WTC11 (cell line): Measurements from ENCODE around the gene STK24.

ENCODE experiments used
- ETV6 ChIP-seq: sonication (generic); formaldehyde crosslinking; IDR thresholded peaks from 2 replicates; pipeline ENCODE4 v1.8.1; 2022; ENCODE audit warnings: mild to moderate bottlenecking, missing genetic modification reagents
- NR3C1 ChIP-seq: sonication (generic); formaldehyde crosslinking; conservative IDR thresholded peaks from 2 replicates; pipeline ENCODE4 v1.8.1; 2023; ENCODE audit warnings: low read depth, mild to moderate bottlenecking, missing genetic modification reagents
- SP1 ChIP-seq: sonication (generic); formaldehyde crosslinking; conservative IDR thresholded peaks from 2 replicates; pipeline ENCODE4 v1.8.1; 2022; ENCODE audit warnings: missing genetic modification reagents
- TP53 ChIP-seq: sonication (generic); formaldehyde crosslinking; IDR thresholded peaks from 2 replicates; pipeline ENCODE4 v1.8.1; 2023; ENCODE audit warnings: mild to moderate bottlenecking, missing genetic modification reagents
- ZNF416 ChIP-seq: fragments of 250-450 bp; sonication (Bioruptor Pico); IDR thresholded peaks from 2 replicates; pipeline ENCODE4 v1.9.0; 2021; ENCODE audit warnings: mild to moderate bottlenecking, inconsistent platforms
- TF ChIP-seq, protein P1 (sequence below): fragments of 200-600 bp; IDR thresholded peaks from 2 replicates; pipeline ENCODE4 v1.8.0; 2022; ENCODE audit warnings: antibody characterized with exemption
- TF ChIP-seq, protein P2 (sequence below): sonication (generic); formaldehyde crosslinking; IDR thresholded peaks from 2 replicates; pipeline ENCODE4 v1.8.1; 2023; ENCODE audit warnings: mild to moderate bottlenecking, missing genetic modification reagents, moderate library complexity
- TF ChIP-seq, protein P3 (sequence below): sonication (generic); formaldehyde crosslinking; conservative IDR thresholded peaks from 2 replicates; pipeline ENCODE4 v1.8.1; 2023; ENCODE audit warnings: mild to moderate bottlenecking, low read depth, missing genetic modification reagents, moderate library complexity
- TF ChIP-seq, protein P4 (sequence below): sonication (generic); formaldehyde crosslinking; conservative IDR thresholded peaks from 2 replicates; pipeline ENCODE4 v1.8.1; 2022; ENCODE audit warnings: mild to moderate bottlenecking, missing genetic modification reagents
- TF ChIP-seq, protein P5 (sequence below): sonication (generic); formaldehyde crosslinking; IDR thresholded peaks from 2 replicates; pipeline ENCODE4 v1.8.1; 2022; ENCODE audit warnings: low read depth, missing genetic modification reagents, borderline replicate concordance
- TF ChIP-seq, protein P6 (sequence below): sonication (generic); formaldehyde crosslinking; IDR thresholded peaks from 2 replicates; pipeline ENCODE4 v1.8.0; 2022; ENCODE audit warnings: mild to moderate bottlenecking, missing genetic modification reagents

DNA sequence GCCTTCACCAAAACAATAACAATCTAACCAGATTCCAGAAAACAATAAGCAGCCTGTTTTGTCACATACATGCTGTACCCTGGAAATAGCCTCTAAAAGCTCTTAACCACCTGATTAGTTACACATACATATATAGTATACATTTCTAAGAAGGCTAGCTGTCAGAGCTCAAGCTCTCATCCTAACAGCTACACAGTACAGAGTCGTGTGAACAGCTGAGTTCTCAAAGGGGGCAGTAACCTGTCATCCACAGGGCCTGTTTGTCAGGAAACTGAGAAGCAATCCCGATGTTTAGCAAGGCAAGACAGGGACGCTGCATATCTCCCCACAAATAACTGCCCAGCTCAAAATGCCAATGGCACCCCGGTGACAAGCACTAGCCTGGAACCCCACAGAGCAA, 56.9 kb downstream of the STK24 start:
- TF ChIP-seq, protein P1, sequence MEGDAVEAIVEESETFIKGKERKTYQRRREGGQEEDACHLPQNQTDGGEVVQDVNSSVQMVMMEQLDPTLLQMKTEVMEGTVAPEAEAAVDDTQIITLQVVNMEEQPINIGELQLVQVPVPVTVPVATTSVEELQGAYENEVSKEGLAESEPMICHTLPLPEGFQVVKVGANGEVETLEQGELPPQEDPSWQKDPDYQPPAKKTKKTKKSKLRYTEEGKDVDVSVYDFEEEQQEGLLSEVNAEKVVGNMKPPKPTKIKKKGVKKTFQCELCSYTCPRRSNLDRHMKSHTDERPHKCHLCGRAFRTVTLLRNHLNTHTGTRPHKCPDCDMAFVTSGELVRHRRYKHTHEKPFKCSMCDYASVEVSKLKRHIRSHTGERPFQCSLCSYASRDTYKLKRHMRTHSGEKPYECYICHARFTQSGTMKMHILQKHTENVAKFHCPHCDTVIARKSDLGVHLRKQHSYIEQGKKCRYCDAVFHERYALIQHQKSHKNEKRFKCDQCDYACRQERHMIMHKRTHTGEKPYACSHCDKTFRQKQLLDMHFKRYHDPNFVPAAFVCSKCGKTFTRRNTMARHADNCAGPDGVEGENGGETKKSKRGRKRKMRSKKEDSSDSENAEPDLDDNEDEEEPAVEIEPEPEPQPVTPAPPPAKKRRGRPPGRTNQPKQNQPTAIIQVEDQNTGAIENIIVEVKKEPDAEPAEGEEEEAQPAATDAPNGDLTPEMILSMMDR = no peak
- no peak for TF ChIP-seq ETV6 (CRISPR knock-in tag)
- TF ChIP-seq SP1 (CRISPR knock-in tag) = no peak
- TF ChIP-seq, protein P2, sequence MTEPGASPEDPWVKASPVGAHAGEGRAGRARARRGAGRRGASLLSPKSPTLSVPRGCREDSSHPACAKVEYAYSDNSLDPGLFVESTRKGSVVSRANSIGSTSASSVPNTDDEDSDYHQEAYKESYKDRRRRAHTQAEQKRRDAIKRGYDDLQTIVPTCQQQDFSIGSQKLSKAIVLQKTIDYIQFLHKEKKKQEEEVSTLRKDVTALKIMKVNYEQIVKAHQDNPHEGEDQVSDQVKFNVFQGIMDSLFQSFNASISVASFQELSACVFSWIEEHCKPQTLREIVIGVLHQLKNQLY (CRISPR knock-in tag) = no peak
- no peak for TF ChIP-seq NR3C1 (CRISPR knock-in tag)
- TF ChIP-seq, protein P3, sequence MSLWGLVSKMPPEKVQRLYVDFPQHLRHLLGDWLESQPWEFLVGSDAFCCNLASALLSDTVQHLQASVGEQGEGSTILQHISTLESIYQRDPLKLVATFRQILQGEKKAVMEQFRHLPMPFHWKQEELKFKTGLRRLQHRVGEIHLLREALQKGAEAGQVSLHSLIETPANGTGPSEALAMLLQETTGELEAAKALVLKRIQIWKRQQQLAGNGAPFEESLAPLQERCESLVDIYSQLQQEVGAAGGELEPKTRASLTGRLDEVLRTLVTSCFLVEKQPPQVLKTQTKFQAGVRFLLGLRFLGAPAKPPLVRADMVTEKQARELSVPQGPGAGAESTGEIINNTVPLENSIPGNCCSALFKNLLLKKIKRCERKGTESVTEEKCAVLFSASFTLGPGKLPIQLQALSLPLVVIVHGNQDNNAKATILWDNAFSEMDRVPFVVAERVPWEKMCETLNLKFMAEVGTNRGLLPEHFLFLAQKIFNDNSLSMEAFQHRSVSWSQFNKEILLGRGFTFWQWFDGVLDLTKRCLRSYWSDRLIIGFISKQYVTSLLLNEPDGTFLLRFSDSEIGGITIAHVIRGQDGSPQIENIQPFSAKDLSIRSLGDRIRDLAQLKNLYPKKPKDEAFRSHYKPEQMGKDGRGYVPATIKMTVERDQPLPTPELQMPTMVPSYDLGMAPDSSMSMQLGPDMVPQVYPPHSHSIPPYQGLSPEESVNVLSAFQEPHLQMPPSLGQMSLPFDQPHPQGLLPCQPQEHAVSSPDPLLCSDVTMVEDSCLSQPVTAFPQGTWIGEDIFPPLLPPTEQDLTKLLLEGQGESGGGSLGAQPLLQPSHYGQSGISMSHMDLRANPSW (CRISPR knock-in tag) = no peak
- no peak for TF ChIP-seq ZNF416 (CRISPR knock-in tag)
- TF ChIP-seq, protein P4, sequence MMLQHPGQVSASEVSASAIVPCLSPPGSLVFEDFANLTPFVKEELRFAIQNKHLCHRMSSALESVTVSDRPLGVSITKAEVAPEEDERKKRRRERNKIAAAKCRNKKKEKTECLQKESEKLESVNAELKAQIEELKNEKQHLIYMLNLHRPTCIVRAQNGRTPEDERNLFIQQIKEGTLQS (CRISPR knock-in tag) = no peak
- TF ChIP-seq, protein P5, sequence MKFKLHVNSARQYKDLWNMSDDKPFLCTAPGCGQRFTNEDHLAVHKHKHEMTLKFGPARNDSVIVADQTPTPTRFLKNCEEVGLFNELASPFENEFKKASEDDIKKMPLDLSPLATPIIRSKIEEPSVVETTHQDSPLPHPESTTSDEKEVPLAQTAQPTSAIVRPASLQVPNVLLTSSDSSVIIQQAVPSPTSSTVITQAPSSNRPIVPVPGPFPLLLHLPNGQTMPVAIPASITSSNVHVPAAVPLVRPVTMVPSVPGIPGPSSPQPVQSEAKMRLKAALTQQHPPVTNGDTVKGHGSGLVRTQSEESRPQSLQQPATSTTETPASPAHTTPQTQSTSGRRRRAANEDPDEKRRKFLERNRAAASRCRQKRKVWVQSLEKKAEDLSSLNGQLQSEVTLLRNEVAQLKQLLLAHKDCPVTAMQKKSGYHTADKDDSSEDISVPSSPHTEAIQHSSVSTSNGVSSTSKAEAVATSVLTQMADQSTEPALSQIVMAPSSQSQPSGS (CRISPR knock-in tag) = no peak
- TF ChIP-seq, protein P6, sequence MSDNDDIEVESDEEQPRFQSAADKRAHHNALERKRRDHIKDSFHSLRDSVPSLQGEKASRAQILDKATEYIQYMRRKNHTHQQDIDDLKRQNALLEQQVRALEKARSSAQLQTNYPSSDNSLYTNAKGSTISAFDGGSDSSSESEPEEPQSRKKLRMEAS (CRISPR knock-in tag) = no peak
- TF ChIP-seq TP53 (CRISPR knock-in tag) = no peak
